Subcutaneous adipose tissue (tissue), 4 donors: ENCODE measurements around the gene ACTL7B. TPM values are rescaled to one million over a fixed set of nuclear protein-coding genes. Genes with fewer than 3 reads are reported as not detected.

Source experiments
- CTCF ChIP-seq: fragments of 450-650 bp; IDR thresholded peaks from one replicate; pipeline ENCODE4 v1.5.1; 2016; ENCODE audit warnings: low read depth, mild to moderate bottlenecking, control low read depth, antibody characterized with exemption, moderate library complexity
- total RNA-seq, 4 donors: library from RNA; depleted of rRNA; stranded (reverse); fragments of >200 nt; gene quantifications; one replicate each; pipeline ENCODE4 v1.1.0, GENCODE V29; 2016

ACTL7B gene
- total RNA-seq, 4 donors from 2014 or later = not detected

DNA sequence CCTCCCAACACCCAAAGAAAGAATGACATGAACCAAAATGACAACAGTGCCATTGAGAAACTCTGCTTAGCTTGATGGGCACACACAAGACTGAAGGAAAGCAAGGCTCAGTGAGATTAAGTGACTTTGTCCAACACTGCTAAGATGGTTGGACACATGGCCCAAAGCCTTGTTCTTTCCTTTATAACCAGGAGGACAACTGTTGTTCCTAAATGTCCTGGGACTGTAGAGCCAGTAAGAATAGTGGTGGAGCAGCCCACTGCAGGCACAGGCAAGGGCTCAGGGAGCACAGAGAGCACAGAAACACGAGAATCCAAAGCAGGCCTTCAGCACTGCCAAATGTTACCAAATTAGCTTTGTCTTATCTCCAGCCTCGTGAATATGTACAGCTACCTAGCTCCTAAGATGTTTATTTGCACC is 10.2 kb upstream of the ACTL7B start:
- no peak for TF ChIP-seq CTCF

GRCh38 chr9:108865037-108865436 is 9.3 kb upstream of the ACTL7B start:
- TF ChIP-seq CTCF = no peak

DNA sequence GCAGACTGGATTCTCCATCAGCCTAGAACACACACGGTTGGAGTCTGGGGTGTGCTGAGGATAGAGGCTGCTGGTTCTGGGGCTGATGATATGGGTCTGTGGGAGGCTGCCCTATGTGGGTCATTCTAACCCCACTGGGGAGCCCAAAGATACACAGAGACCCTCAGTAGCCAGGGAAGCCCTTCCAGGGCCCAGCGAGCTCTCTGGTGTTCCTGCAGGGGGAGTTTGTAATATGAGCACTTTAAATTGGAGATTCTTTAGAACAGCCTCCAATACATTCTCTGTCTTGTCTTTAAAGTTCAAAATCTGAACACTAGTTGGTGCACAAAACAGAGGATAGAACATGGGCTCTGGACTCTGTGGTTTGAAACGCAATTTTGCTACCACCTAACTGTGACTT is 8.7 kb upstream of the ACTL7B start:
- TF ChIP-seq CTCF = no peak

DNA sequence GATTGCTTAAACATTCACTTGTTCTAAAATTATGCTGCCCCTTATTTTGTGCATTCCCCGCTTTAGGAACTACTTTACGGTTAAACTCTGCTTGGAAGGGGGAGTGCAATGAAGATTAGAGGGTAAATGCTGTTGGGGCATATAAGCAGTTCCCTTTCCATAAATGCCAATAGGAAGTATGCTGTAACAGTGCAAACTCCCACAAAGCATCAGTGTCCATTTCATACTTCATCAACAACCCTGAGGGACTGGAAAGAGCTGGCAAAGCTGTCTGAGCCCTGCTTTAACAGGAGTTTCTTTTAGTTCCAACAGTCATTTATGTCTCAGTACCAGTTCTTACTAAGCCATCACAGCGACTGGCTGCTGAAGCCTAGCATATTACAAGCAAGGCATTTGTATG is 8.1 kb upstream of the ACTL7B start:
- TF ChIP-seq CTCF = no peak

DNA sequence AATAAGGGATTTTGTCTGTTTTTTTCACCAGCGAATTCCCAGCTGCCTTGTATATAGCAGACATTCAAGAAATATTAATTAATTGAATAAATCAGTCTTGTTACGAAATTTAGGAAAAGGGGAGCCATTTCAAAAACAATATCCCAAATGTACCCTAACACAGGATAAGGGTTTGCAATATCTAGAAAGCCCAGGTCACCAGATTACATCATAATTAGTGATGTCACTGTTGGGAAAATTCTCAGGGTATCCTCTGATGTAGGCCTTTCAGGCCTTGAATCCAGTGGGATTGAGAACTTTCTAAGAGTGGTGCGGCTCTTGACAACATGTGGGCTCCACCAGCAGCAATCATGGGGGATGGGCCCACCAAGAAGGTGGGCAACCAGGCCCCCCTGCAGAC is 6.2 kb upstream of the ACTL7B start, which contains the start of gene ACTL7A:
ACTL7A (plus strand) TSS at position 270 of the 400 bp plus-strand sequence; CDS start at position 327, 57 bp downstream.
- no peak for TF ChIP-seq CTCF

GRCh38 chr9:108861464-108861863 is 5.7 kb upstream of the ACTL7B start:
- no peak for TF ChIP-seq CTCF

DNA sequence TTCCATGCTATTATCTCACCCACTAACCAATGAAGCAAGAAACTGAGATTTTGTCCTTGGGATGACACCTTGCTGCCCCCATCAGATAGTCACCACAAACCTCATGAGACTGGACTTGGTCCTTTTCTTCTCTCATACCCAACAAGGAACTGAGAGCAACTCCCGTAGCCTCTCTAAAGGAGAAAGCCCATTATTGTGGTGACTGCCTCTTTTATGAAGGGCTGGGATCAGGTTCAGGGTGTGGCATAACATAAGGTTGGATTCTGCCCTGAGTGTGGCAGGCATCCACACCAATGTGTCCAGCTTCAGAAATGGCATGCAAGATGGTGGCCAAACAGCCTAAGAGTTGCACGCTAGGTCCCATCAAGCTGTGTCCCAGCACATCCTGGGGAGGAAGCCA is 5.0 kb upstream of the ACTL7B start:
- TF ChIP-seq CTCF = no peak
